DLD1 (cell line): ENCODE results near the gene PLA2G2E.
"Not testable (repeated sequence)": the region's sequence is repeated elsewhere in the genome, so short reads cannot be mapped to it uniquely, and the experiment has no call there.

Source experiments
- in situ Hi-C: cut with HindIII; loops from 2 replicates; pipeline ENCODE4 v1.10.0; 2017; ENCODE audit warnings: low sequenced_read_pairs

The PLA2G2E gene

DNA sequence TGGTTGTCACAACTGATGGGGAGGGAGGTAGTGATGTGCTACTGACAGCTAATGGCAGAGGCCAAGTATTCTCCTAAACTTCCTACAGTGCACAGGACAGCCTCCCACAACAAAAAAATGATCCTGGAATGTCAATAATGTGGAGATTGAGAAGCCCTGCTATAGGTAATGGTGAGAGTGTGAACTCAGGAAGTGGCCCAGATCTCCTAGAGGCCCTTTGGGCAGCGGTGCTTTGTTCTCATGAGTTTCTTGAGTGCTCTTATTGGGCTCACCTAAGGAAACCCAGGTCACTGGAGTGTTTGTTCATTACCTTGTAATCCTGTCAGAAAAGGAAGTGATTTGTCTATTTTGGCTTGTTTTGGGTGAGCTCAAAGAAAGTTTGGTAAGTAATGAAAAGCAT is 35.3 kb downstream of the PLA2G2E start:
- in situ Hi-C loops, result no loop called here

DNA sequence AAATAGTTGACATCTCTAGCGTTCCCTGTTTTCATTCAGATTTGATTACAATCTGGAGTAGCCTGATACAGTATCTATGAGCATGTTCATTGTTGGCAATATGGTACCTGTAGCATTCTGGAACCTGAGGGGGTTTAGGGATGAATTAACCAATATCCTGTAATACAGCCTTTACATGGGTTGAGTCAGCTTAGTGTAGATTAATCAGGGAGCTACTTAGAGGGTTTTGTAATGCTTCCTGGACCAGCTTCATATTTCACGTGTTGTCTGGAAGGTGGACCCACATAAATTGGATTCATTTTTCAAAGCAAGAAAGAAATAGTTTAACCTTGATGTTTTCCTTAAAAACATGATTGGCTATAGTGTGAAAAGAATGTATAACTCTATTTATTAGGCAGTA is 37.6 kb downstream of the PLA2G2E start:
- in situ Hi-C loops, result no loop called here

DNA sequence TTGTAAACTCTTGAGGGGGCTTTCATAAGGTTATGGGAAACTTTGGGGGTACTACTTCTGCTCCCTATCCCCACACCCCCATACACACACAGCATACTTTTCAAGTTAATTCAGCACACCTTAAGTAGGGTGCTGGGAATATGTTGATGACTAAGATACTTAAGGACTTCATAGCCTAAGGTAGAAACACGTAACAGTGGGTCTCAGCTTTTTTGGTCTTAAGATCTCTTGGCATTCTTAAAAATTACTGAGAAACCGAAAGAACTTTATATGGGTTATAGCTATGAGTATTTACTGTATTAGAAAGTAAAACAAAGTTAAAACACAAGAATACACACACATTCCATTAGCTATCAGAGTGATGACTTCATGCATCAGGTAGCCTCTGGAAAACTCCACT is 39.1 kb downstream of the PLA2G2E start:
- in situ Hi-C loops, result no loop called here

DNA sequence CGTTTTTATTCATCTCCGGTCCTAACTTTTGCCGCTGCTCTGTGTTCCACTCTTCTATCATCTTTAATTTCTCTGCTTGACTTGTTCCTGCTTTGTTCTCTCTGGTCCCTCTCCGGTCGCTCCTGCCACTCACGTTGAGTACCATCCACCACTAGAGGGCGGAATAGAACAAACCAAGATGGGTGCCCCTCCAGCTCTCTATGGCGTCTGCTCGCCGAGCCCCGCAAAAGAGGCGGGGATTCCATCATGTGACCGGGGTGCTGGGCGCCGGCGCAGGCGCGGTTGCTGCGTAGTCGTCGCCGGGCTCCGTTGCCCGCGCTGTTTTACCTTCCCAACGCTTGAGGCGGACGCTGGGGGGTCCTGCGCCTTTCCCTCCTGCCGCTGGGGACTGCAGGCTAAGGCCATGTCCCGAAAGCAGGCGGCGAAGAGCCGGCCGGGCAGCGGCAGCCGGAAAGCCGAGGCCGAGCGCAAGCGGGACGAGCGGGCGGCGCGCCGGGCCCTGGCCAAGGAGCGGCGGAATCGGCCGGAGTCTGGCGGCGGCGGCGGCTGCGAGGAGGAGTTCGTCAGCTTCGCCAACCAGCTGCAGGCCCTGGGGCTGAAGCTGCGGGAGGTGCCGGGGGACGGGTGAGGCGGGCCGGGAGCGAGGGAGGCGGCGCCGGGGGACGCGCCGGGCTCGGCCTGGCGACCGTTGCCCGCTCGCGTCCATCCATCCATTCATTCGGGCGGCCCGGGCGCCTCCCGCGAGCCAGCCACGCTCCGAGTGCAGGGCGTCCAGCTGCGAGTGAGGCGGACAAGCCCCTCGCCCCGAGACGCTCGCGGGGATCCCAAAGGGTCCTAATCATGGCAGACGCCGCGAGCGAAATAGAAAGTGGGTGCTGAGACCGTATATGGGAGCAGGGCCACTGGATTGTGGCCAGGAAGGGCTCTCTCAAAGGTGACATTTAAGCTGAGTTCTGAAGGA is 41.0 kb downstream of the PLA2G2E start, which contains the start of gene OTUD3:
Gene OTUD3 (plus strand): TSS at position 285 of the 961 bp plus-strand sequence. CDS start 119 bp downstream, at position 404.
- in situ Hi-C loops, result no loop called here

- in situ Hi-C loops, result not testable (repeated sequence)
These were observed 42.6 kb downstream of the PLA2G2E start for GRCh38 chr1:19880841-19881240.

- in situ Hi-C loops, result no loop called here
These were observed 43.8 kb downstream of the PLA2G2E start for GRCh38 chr1:19879661-19880060.

DNA sequence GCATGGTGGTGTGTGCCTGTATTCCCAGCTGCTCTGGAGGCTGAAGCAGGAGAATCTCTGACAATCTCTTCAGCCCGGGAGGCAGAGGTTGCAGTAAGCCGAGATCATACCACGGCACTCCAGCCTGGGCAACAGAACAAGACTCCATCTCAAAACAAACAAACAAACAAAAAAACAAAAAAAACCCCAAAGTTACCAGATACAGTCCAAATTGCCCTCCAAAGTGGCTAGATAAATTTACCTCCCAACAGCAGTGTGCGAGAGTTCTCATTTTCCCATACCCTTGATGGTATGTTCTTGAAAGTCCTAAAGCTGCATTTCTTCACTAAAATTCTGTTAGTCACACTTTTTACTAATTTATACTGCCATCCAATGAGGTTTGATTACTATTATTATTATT is 44.2 kb downstream of the PLA2G2E start:
- in situ Hi-C loops, result no loop called here

DNA sequence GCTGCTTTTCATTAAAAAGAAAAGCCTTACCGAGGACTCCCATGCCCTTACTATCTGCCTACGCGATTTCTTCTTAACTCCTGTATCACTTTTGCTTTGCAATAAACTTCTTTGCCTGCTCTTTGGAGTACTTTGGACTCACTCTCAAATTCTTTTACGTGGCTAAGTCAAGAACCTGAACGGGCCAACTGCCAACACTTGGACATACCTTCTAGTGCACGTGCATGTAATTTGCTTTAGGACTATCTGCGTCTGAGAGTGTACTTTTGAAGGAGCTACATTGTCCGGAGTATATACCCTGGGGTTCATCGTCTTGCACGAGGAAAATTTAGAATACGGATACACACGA is 44.8 kb downstream of the PLA2G2E start:
- in situ Hi-C loops, result no loop called here

GRCh38 chr1:19877821-19878636 is 45.4 kb downstream of the PLA2G2E start:
- in situ Hi-C loops, result no loop called here

DNA sequence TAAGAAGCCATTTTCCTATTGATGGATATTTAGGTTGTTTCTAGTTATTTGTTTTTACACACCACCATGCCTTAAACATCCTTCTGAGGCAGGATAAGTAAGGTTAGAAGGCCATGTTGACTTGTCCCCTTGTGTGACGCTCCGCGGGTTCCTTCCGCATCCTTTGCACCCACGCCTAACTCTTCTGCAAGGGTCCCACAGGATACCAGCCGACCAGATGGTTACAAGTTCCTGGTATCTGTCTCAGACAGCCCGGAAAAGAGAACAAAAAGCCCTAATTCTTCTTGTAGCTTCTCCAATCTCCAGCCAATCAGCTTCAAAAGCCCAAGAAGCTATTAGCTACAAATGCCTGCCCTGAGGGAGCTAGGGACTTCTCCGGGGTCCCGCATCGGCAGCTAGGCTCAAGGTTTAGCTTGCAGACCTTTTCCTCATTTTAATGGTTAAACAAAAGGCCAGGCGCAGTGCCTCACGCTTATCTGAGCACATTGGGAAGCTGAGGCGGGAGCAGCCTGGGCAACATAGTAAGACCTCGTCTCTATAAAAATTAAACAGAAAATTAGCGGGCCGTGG is 46.2 kb downstream of the PLA2G2E start:
- in situ Hi-C loops, result no loop called here

- in situ Hi-C loops, result no loop called here
These were observed 51.2 kb downstream of the PLA2G2E start for GRCh38 chr1:19872190-19872589.
